Measurements from ENCODE around the gene SENP1. TPM values are rescaled to one million over a fixed set of nuclear protein-coding genes. Genes with fewer than 3 reads are reported as not detected.

SENP1 gene
- total RNA-seq, 4 donors from 2014 or later, result 14.3 to 19.4 (median 17.3) TPM

DNA sequence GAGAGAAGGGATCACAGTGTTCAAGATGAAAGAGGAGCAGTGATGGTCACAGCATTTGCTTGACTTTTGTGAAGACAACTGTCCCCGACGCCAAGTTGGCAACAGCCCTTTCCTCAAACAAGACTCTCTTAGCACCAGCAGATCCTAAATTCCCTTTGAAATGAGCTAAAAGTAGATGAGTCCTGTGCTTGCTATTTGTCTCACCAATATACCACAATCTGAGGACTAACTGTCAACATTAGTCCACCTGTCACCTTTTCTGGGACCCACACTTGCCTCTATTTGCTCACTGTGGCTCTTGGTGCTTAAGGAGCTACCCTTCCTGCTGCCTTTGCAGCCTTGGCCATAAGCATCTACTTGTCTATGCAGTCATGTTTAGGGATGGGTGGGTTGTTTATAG, 54.2 kb downstream of the SENP1 start:
- no peak for DNase-seq (ENCODE audit: low spot score in 2 of 2)
- intact Hi-C loops (cut with DNase I; ENCODE audit: low total_unique reads), result no loop called here
- TF ChIP-seq POLR2A (IDR thresholded peaks at IDR 0.05), result no peak
- TF ChIP-seq, protein P1, sequence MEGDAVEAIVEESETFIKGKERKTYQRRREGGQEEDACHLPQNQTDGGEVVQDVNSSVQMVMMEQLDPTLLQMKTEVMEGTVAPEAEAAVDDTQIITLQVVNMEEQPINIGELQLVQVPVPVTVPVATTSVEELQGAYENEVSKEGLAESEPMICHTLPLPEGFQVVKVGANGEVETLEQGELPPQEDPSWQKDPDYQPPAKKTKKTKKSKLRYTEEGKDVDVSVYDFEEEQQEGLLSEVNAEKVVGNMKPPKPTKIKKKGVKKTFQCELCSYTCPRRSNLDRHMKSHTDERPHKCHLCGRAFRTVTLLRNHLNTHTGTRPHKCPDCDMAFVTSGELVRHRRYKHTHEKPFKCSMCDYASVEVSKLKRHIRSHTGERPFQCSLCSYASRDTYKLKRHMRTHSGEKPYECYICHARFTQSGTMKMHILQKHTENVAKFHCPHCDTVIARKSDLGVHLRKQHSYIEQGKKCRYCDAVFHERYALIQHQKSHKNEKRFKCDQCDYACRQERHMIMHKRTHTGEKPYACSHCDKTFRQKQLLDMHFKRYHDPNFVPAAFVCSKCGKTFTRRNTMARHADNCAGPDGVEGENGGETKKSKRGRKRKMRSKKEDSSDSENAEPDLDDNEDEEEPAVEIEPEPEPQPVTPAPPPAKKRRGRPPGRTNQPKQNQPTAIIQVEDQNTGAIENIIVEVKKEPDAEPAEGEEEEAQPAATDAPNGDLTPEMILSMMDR (IDR thresholded peaks at IDR 0.05), result no peak
- no peak overlapping the region for H3K4me3 ChIP-seq (ENCODE audit: low read depth, poor library complexity, severe bottlenecking)
- WGBS, 2 donors, result 98 to 100% methylated on average over 2 of the region's 2 CpGs

- intact Hi-C loops (cut with DNase I; ENCODE audit: low total_unique reads), result no loop called here
- 88 to 93% methylated on average over 6 of the region's 6 CpGs for WGBS, 2 donors
- no peak for TF ChIP-seq POLR2A (IDR thresholded peaks at IDR 0.05)
- TF ChIP-seq, protein P1 (IDR thresholded peaks at IDR 0.05), result no peak
- DNase-seq (ENCODE audit: low spot score in 2 of 2), result no peak
- no peak overlapping the region for H3K4me3 ChIP-seq (ENCODE audit: low read depth, poor library complexity, severe bottlenecking)
Measured at GRCh38 chr12:48050174-48050573, 55.7 kb downstream of the SENP1 start.

DNA sequence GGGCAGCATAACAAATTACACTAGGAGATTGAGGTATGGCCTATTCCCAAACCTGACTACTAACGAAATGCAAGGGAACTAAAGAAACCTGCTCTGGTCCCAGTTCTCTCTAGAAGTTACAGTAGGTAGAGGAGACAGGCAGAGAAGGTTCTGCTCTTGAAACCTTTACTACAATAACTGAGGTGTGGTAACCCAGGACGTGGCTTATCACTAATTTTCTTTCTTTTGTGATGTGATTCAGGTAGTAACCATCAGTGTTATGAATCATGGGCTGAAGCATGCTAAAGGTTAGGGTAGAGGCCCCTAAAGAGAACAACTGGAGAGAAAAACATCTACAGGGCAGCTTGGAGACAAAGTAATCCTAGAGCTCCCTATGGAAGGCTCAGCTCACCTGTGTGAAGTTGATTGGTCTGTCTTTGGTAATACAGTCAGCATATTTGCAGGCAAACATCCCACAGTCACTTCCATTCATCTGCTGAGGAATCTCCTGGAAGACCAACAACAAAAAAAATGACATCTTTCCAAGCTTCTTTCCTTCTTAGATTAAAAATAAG, 59.8 kb downstream of the SENP1 start:
- intact Hi-C loops (cut with DNase I; ENCODE audit: low total_unique reads), result no loop called here
- TF ChIP-seq, protein P1 (IDR thresholded peaks at IDR 0.05), result no peak

DNA sequence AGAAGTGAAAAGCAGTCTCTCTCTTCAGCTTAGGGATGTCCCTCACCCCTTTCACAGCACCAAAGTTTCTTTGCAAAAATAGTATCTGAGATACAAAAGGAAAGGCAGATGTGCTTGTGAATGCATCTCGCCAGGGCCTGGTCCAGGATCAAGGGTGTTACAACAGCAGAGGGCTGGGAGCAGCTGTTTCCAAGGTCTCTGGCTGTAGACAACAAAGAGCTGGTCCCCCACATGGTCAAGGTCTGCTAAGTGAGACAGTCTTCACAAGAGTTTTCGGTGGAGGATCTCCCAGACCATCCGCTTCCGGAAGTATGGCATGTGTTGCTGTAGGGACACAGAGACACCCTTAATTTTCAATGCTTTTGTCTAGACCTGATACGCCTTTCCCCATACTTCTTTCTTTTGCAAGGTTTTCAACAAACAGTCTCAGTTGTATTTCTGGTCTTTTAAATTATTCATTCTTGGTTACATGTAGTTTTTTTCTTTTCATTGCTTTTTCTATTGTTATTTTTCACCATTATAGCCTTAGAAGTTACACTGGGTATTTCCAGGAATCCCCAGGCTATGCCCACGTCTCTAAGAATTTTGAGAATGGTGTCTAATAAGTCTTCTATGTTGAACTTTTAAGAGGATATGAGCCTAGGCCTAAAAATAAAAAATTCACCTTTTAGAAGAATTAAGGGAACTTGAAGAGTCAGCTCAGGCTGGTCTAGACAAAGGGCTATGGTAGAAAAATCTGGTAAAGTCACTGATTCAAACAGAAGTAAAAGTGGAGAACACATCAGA, 60.6 kb downstream of the SENP1 start:
- no peak overlapping the region for H3K4me3 ChIP-seq (ENCODE audit: low read depth, poor library complexity, severe bottlenecking)
- 93 to 94% methylated on average over 6 of the region's 6 CpGs for WGBS, 2 donors
- no peak for DNase-seq (ENCODE audit: low spot score in 2 of 2)
- intact Hi-C loops (cut with DNase I; ENCODE audit: low total_unique reads), result no loop called here
- TF ChIP-seq POLR2A (IDR thresholded peaks at IDR 0.05), result no peak
- TF ChIP-seq, protein P1 (IDR thresholded peaks at IDR 0.05), result no peak

More for the DNA sequence above, 59.8 kb downstream of the SENP1 start:
- no peak for DNase-seq (ENCODE audit: low spot score in 2 of 2)
- 88 to 94% methylated on average over 2 of the region's 2 CpGs for WGBS, 2 donors
- no peak overlapping the region for H3K4me3 ChIP-seq (ENCODE audit: low read depth, poor library complexity, severe bottlenecking)

DNA sequence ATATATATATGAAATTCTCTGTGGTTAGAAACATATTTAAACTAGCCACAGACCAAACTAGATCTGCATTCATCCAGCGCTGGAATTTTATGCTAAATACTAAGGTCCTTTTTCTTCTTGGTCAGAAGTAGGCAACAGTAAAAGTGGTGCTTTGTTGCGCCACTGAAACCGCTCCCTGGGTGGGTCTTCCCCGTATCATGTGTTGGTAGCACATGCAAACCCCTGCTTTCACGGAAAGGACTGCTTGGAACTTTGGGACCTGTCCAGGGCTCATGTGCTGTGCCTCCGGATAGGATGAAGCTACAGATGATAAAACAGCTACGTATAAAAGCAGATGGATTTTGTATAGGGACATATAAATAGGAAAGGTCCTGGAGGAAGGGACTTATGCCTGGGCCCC, 61.5 kb downstream of the SENP1 start:
- TF ChIP-seq POLR2A (IDR thresholded peaks at IDR 0.05), result no peak
- TF ChIP-seq, protein P1 (IDR thresholded peaks at IDR 0.05), result no peak
- no peak for DNase-seq (ENCODE audit: low spot score in 2 of 2)
- intact Hi-C loops (cut with DNase I; ENCODE audit: low total_unique reads), result no loop called here
- H3K4me3 ChIP-seq (ENCODE audit: low read depth, poor library complexity, severe bottlenecking), result no peak overlapping the region
- 86 to 89% methylated on average over 7 of the region's 7 CpGs for WGBS, 2 donors
